GM12878 (cell line): ENCODE measurements around the gene NR1D1. TPM values are rescaled to one million over a fixed set of nuclear protein-coding genes. Genes with fewer than 3 reads are reported as not detected.

Experiments
- ATAC-seq: fragments of 200-7000 bp; cut with Tn5 transposase; 3 replicates; pipeline ENCODE4 v1.9.1; 2020; ENCODE audit warnings: mild to moderate bottlenecking, moderate library complexity
- BruUV-seq: library from RNA; stranded (reverse); fragments of 400-500 nt; replicated peaks from 2 replicates; lab custom pipeline; 2021; lab: Mats Ljungman, UMichigan
- CTCF ChIA-PET: fragments of 300-600 bp; sonication (Branson Sonifier 250); formaldehyde crosslinking; extraction: SDS; loops from one replicate; lab custom pipeline; 2021; ENCODE audit warnings: inconsistent platforms; lab: Yijun Ruan, JAX
- POLR2A ChIA-PET: fragments of 350-600 bp; formaldehyde crosslinking; extraction: SDS; loops from one replicate; lab custom pipeline; 2021; ENCODE audit warnings: inconsistent platforms; lab: Charles Lee
- RAD21 ChIA-PET: fragments of 300-600 bp; sonication (Branson Sonifier 250); formaldehyde crosslinking; loops from one replicate; lab custom pipeline; 2023; ENCODE audit warnings: antibody characterized with exemption; ENCODE audit not compliant: unreplicated experiment; lab: Charles Lee
- SMC1A ChIA-PET: fragments of 300-600 bp; sonication (Branson Sonifier 250); formaldehyde crosslinking; loops from one replicate; lab custom pipeline; 2023; ENCODE audit not compliant: unreplicated experiment, uncharacterized antibody; lab: Charles Lee
- DNase-seq: peaks from one replicate; pipeline ENCODE4 v3.0.0-alpha.2; 2011; ENCODE audit warnings: low read depth, low spot score
- FAIRE-seq: peaks from 3 replicates; lab custom pipeline; 2011; peaks lifted over from hg19 to GRCh38; lab: Jason Lieb, UNC
- H2AFZ ChIP-seq: 2 replicates; pipeline ENCODE4 v1.6.0; 2011; ENCODE audit warnings: low read depth, low read length, control low read depth; ENCODE audit not compliant: control insufficient read depth
- H3K27ac ChIP-seq: 2 replicates; pipeline ENCODE4 v1.5.1; 2011; ENCODE audit warnings: control low read depth; ENCODE audit not compliant: control insufficient read depth, insufficient read depth
- H3K27me3 ChIP-seq, 2 experiments: replicated peaks in 1 of 2; 2 replicates each; pipeline versions ENCODE4 v1.6.0 to v1.6.1; 2011; ENCODE audit warnings: low read length in 1 of 2; ENCODE audit not compliant: control insufficient read depth in 2 of 2, insufficient read depth in 2 of 2
- H3K36me3 ChIP-seq, 2 experiments: 2 replicates each; pipeline ENCODE4 v1.5.1; 2011; ENCODE audit warnings: low read length in 1 of 2; ENCODE audit not compliant: control insufficient read depth in 2 of 2, insufficient read depth in 2 of 2
- H3K4me1 ChIP-seq: 2 replicates; pipeline ENCODE4 v1.6.1; 2011; ENCODE audit warnings: mild to moderate bottlenecking, low read length, moderate library complexity, mixed read lengths; ENCODE audit not compliant: control insufficient read depth, insufficient read depth
- H3K4me2 ChIP-seq: 2 replicates; pipeline ENCODE4 v1.6.0; 2011; ENCODE audit warnings: control low read depth; ENCODE audit not compliant: control insufficient read depth, insufficient read depth
- H3K4me3 ChIP-seq: fragments of 200-600 bp; sonication (generic); 2 replicates; pipeline ENCODE4 v1.5.1; 2016
- H3K79me2 ChIP-seq: 2 replicates; pipeline ENCODE4 v1.6.0; 2011; ENCODE audit warnings: low read length; ENCODE audit not compliant: control insufficient read depth, insufficient read depth
- H3K9ac ChIP-seq: 2 replicates; pipeline ENCODE4 v1.8.0; 2011; ENCODE audit warnings: low read length, control low read depth, mixed read lengths; ENCODE audit not compliant: control insufficient read depth, insufficient read depth
- H3K9me3 ChIP-seq: replicated peaks from 3 replicates; pipeline ENCODE4 v1.5.1; 2011; ENCODE audit warnings: mild to moderate bottlenecking, low read length; ENCODE audit not compliant: control insufficient read depth, insufficient read depth
- H4K20me1 ChIP-seq: 2 replicates; pipeline ENCODE4 v1.6.0; 2011; ENCODE audit not compliant: control insufficient read depth, insufficient read depth
- BACH1 ChIP-seq: fragments of 450-650 bp; IDR thresholded peaks from 2 replicates; pipeline ENCODE4 v1.6.1; 2017; ENCODE audit warnings: mild to moderate bottlenecking, borderline replicate concordance
- BHLHE40 ChIP-seq, 2 experiments: fragments of 450-650 bp in 1 of 2; IDR thresholded peaks; 2 replicates each; pipeline ENCODE4 v1.6.1; 2011 to 2017; ENCODE audit warnings: low read depth in 2 of 2, borderline replicate concordance in 1 of 2, improper control_type of control experiment in 1 of 2, low read length in 1 of 2, mild to moderate bottlenecking in 1 of 2
- CHD1 ChIP-seq: IDR thresholded peaks from 2 replicates; pipeline ENCODE4 v1.6.1; 2012; ENCODE audit warnings: low read depth, low read length, improper control_type of control experiment
- CREM ChIP-seq: IDR thresholded peaks from 2 replicates; pipeline ENCODE4 v1.6.1; 2014; ENCODE audit warnings: antibody characterized with exemption, low read depth
- EGR1 ChIP-seq, 2 experiments: IDR thresholded peaks; 1 replicate in 1 of 2; 2 replicates in 1 of 2; pipeline ENCODE4 v1.6.1; 2011 to 2012; ENCODE audit warnings: low read depth in 2 of 2, low read length in 2 of 2, borderline replicate concordance in 1 of 2, mild to moderate bottlenecking in 1 of 2, moderate library complexity in 1 of 2
- HDGF ChIP-seq: fragments of 450-650 bp; IDR thresholded peaks from 2 replicates; pipeline ENCODE4 v1.6.1; 2016; ENCODE audit warnings: antibody characterized with exemption
- NR2C2 ChIP-seq: IDR thresholded peaks from 2 replicates; pipeline ENCODE4 v1.6.1; 2011; ENCODE audit warnings: borderline replicate concordance, low read depth; ENCODE audit not compliant: control insufficient read depth, insufficient read length
- PAX8 ChIP-seq: fragments of 450-650 bp; IDR thresholded peaks from 2 replicates; pipeline ENCODE4 v1.6.1; 2017; ENCODE audit warnings: mild to moderate bottlenecking, moderate library complexity
- PML ChIP-seq: IDR thresholded peaks from 2 replicates; pipeline ENCODE4 v1.6.1; 2012; ENCODE audit warnings: low read length, inconsistent platforms
- RBBP5 ChIP-seq: fragments of 200-600 bp; sonication (generic); conservative IDR thresholded peaks from 2 replicates; pipeline ENCODE4 v1.6.1; 2016
- RFX5 ChIP-seq: IDR thresholded peaks from 2 replicates; pipeline ENCODE4 v1.6.1; 2011; ENCODE audit warnings: low read depth, low read length, improper control_type of control experiment
- WGBS: methylation state at CpG from one replicate; pipeline ENCODE4 v1.1.6; 2016; ENCODE audit warnings: low lambda C conversion rate; ENCODE audit not compliant: insufficient replicate concordance, insufficient coverage; ENCODE audit errors: missing lambda C conversion rate; 5-methylcytosine and 5-hydroxymethylcytosine counted together
- in situ Hi-C: fragments of 300-500 bp; cut with MboI; formaldehyde crosslinking; loops from 9 replicates; pipeline ENCODE4 v1.14.3; 2018; ENCODE audit warnings: mixed read lengths
- intact Hi-C: fragments of 100-400 bp; cut with micrococcal nuclease; formaldehyde crosslinking; loops from one replicate; pipeline ENCODE4 v1.14.2; 2022; ENCODE audit not compliant: unreplicated experiment
- polyA plus RNA-seq, 11 experiments: library from polyadenylated mRNA; depleted of rRNA in 4 of 11; unstranded in 6 of 11; stranded (reverse) in 5 of 11; fragments of >200 nt; fragmentation: Nextera tagmentation in 4 of 11; fragmentation: Illumina TruSeq in 1 of 11; extraction: Ambion mirVana in 4 of 11; extraction: Trizol in 1 of 11; gene quantifications; 1 replicate in 1 of 11; 2 replicates in 10 of 11; pipeline versions ENCODE4 v1.2.1 to v1.2.3, GENCODE V29; 2011 to 2016; ENCODE audit warnings: inconsistent platforms in 2 of 11, missing spikeins in 2 of 11, low read depth in 1 of 11
- total RNA-seq, 4 experiments: library from RNA; depleted of rRNA in 3 of 4; stranded (reverse); fragments of >200 nt in 3 of 4; fragmentation: Illumina TruSeq in 1 of 4; extraction: Trizol in 1 of 4; gene quantifications; 2 replicates each; pipeline versions ENCODE4 v1.2.1 to v1.2.3, GENCODE V29; 2013 to 2021
- TF ChIP-seq, protein P1 (sequence below): fragments of 450-650 bp; IDR thresholded peaks from 2 replicates; pipeline ENCODE4 v1.6.1; 2017; ENCODE audit warnings: mild to moderate bottlenecking, moderate library complexity
- TF ChIP-seq, protein P2 (sequence below): IDR thresholded peaks from 2 replicates; pipeline ENCODE4 v1.6.1; 2011; ENCODE audit warnings: borderline replicate concordance, low read depth, mild to moderate bottlenecking, moderate library complexity, mixed read lengths, low read length; ENCODE audit not compliant: insufficient read depth; ENCODE audit errors: extremely low read length
- TF ChIP-seq, protein P3 (sequence below): fragments of 450-650 bp; IDR thresholded peaks from 2 replicates; pipeline ENCODE4 v1.6.1; 2017; ENCODE audit warnings: borderline replicate concordance
- TF ChIP-seq, protein P4 (sequence below): fragments of 450-650 bp; IDR thresholded peaks from 2 replicates; pipeline ENCODE4 v1.6.1; 2017; ENCODE audit warnings: antibody characterized with exemption, mild to moderate bottlenecking, moderate library complexity

NR1D1 gene
- total and polyA plus RNA-seq, 10 of the 15 experiments (the other 5 are each of a cell fraction or from before 2014, with no cell fraction given) = 0.10 to 3.4 (median 0.94) TPM

DNA sequence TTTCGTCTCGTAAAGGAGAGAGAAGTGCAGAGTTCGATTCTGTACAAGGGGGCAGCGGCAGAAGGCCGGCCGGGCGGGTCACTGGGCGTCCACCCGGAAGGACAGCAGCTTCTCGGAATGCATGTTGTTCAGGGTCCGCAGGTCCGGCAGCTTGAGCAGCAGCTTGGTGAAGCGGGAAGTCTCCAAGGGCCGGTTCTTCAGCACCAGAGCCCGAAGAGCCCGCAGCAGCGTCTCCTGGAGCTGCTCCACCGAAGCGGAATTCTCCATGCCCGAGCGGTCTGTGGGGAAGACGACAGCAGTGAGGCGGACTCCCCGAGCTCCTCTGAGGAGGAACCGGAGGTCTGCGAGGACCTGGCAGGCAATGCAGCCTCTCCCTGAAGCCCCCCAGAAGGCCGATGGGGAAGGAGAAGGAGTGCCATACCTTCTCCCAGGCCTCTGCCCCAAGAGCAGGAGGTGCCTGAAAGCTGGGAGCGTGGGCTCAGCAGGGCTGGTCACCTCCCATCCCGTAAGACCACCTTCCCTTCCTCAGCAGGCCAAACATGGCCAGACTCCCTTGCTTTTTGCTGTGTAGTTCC, 7.3 kb downstream of the NR1D1 start:
- Histone ChIP-seq H3K27ac (no peak overlapping the region), H3K4me3 (no peak overlapping the region), H3K9ac (no peak overlapping the region), H3K4me1 (peaks cover 23% of the 10 kb centered on the region), H3K79me2 (peaks cover 6% of the 10 kb centered on the region), H3K36me3 (peaks cover 0 to 6% of the 10 kb centered on the region in 2 experiments; a peak in 3 of 4 replicates), H3K4me2 (no peak overlapping the region), H4K20me1 (no peaks in the 10 kb centered on the region), H2AFZ (no peak overlapping the region), H3K9me3 (no peaks in the 10 kb centered on the region), H3K27me3 (no peaks in the 10 kb centered on the region)
- no peak for FAIRE-seq
- no TSS peak for BruUV-seq
- SMC1A ChIA-PET = no interaction called here
- intact Hi-C loops = no loop called here
- 91% methylated on average over 29 of the region's 29 CpGs for WGBS
- POLR2A ChIA-PET = interaction anchor here (1.0 to 1.7 kb wide), 2 partner anchors 20 to 79 kb away, joined by 3 to 4 read pairs; no protein-coding TSS in a partner anchor
- no peak for ATAC-seq
- RAD21 ChIA-PET = interaction anchor here (1.1 to 1.3 kb wide), 2 partner anchors 18 to 20 kb away, joined by 4 to 6 read pairs; no protein-coding TSS in a partner anchor
- CTCF ChIA-PET = interaction anchor here (2.3 kb wide), 1 partner anchor 18 kb away, joined by 13 read pairs; no protein-coding TSS in a partner anchor
- DNase-seq = no peak
- in situ Hi-C loops = no loop called here
- TF ChIP-seq, protein P1, sequence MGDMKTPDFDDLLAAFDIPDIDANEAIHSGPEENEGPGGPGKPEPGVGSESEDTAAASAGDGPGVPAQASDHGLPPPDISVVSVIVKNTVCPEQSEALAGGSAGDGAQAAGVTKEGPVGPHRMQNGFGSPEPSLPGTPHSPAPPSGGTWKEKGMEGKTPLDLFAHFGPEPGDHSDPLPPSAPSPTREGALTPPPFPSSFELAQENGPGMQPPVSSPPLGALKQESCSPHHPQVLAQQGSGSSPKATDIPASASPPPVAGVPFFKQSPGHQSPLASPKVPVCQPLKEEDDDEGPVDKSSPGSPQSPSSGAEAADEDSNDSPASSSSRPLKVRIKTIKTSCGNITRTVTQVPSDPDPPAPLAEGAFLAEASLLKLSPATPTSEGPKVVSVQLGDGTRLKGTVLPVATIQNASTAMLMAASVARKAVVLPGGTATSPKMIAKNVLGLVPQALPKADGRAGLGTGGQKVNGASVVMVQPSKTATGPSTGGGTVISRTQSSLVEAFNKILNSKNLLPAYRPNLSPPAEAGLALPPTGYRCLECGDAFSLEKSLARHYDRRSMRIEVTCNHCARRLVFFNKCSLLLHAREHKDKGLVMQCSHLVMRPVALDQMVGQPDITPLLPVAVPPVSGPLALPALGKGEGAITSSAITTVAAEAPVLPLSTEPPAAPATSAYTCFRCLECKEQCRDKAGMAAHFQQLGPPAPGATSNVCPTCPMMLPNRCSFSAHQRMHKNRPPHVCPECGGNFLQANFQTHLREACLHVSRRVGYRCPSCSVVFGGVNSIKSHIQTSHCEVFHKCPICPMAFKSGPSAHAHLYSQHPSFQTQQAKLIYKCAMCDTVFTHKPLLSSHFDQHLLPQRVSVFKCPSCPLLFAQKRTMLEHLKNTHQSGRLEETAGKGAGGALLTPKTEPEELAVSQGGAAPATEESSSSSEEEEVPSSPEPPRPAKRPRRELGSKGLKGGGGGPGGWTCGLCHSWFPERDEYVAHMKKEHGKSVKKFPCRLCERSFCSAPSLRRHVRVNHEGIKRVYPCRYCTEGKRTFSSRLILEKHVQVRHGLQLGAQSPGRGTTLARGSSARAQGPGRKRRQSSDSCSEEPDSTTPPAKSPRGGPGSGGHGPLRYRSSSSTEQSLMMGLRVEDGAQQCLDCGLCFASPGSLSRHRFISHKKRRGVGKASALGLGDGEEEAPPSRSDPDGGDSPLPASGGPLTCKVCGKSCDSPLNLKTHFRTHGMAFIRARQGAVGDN = no peak
- no peak for TF ChIP-seq CREM
- no peak for TF ChIP-seq NR2C2
- TF ChIP-seq, protein P2, sequence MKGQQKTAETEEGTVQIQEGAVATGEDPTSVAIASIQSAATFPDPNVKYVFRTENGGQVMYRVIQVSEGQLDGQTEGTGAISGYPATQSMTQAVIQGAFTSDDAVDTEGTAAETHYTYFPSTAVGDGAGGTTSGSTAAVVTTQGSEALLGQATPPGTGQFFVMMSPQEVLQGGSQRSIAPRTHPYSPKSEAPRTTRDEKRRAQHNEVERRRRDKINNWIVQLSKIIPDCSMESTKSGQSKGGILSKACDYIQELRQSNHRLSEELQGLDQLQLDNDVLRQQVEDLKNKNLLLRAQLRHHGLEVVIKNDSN = no peak
- TF ChIP-seq, protein P3, sequence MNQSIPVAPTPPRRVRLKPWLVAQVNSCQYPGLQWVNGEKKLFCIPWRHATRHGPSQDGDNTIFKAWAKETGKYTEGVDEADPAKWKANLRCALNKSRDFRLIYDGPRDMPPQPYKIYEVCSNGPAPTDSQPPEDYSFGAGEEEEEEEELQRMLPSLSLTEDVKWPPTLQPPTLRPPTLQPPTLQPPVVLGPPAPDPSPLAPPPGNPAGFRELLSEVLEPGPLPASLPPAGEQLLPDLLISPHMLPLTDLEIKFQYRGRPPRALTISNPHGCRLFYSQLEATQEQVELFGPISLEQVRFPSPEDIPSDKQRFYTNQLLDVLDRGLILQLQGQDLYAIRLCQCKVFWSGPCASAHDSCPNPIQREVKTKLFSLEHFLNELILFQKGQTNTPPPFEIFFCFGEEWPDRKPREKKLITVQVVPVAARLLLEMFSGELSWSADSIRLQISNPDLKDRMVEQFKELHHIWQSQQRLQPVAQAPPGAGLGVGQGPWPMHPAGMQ = no peak
- TF ChIP-seq, protein P4, sequence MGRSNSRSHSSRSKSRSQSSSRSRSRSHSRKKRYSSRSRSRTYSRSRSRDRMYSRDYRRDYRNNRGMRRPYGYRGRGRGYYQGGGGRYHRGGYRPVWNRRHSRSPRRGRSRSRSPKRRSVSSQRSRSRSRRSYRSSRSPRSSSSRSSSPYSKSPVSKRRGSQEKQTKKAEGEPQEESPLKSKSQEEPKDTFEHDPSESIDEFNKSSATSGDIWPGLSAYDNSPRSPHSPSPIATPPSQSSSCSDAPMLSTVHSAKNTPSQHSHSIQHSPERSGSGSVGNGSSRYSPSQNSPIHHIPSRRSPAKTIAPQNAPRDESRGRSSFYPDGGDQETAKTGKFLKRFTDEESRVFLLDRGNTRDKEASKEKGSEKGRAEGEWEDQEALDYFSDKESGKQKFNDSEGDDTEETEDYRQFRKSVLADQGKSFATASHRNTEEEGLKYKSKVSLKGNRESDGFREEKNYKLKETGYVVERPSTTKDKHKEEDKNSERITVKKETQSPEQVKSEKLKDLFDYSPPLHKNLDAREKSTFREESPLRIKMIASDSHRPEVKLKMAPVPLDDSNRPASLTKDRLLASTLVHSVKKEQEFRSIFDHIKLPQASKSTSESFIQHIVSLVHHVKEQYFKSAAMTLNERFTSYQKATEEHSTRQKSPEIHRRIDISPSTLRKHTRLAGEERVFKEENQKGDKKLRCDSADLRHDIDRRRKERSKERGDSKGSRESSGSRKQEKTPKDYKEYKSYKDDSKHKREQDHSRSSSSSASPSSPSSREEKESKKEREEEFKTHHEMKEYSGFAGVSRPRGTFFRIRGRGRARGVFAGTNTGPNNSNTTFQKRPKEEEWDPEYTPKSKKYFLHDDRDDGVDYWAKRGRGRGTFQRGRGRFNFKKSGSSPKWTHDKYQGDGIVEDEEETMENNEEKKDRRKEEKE = no peak
- TF ChIP-seq PML = no peak
- TF ChIP-seq PAX8 = no peak
- TF ChIP-seq CHD1 = no peak
- TF ChIP-seq RFX5 = no peak
- TF ChIP-seq RBBP5 = no peak
- no peak for TF ChIP-seq EGR1 (IDR thresholded peaks at IDR 0.05; ENCODE audit: borderline replicate concordance in 1 of 2, low read depth in 2 of 2, low read length in 2 of 2)
- TF ChIP-seq BHLHE40 (IDR thresholded peaks at IDR 0.05; ENCODE audit: borderline replicate concordance in 1 of 2, low read depth in 2 of 2, low read length in 1 of 2) = no peak
- no peak for TF ChIP-seq HDGF
- TF ChIP-seq BACH1 = no peak
